NOMO-1 (cell line): ENCODE data around the gene NF2.
"Not testable (repeated sequence)": the region's sequence is repeated elsewhere in the genome, so short reads cannot be mapped to it uniquely, and the experiment has no call there.

ENCODE experiments used
- DNase-seq, 2 experiments: peaks; one replicate each; lab custom pipeline; 2025; ENCODE audit not compliant: unreplicated experiment in 2 of 2; lab: John Stamatoyannopoulos, UW

The NF2 gene

GRCh38 chr22:29594447-29594846, 9.0 kb upstream of the NF2 start:
- DNase-seq: not testable (repeated sequence)

- DNase-seq: no peak
Measured at GRCh38 chr22:29596408-29596807, 7.0 kb upstream of the NF2 start.

- DNase-seq: not testable (repeated sequence)
Measured at GRCh38 chr22:29597871-29598683, 5.4 kb upstream of the NF2 start.

- no peak for DNase-seq
Measured at GRCh38 chr22:29598684-29599020, 4.8 kb upstream of the NF2 start.

- DNase-seq: peak in 1 of 2 experiments; percentile 32
Measured at GRCh38 chr22:29604076-29604360, 585 bp downstream of the NF2 start.

GRCh38 chr22:29605527-29605850, 2.1 kb downstream of the NF2 start:
- DNase-seq: no peak

GRCh38 chr22:29606320-29606719, 2.9 kb downstream of the NF2 start:
- DNase-seq: no peak

- no peak for DNase-seq
Measured at GRCh38 chr22:29607426-29607825, 4.0 kb downstream of the NF2 start.

GRCh38 chr22:29609139-29609538, 5.7 kb downstream of the NF2 start:
- DNase-seq: no peak

GRCh38 chr22:29610780-29611179, 7.3 kb downstream of the NF2 start:
- no peak for DNase-seq

GRCh38 chr22:29615705-29616327, 12.4 kb downstream of the NF2 start:
- DNase-seq: no peak

- DNase-seq: no peak
Measured at GRCh38 chr22:29617922-29618629, 14.6 kb downstream of the NF2 start.

GRCh38 chr22:29621761-29622526, 18.5 kb downstream of the NF2 start:
- DNase-seq: peak in 1 of 2 experiments; percentile 18

GRCh38 chr22:29623059-29623458, 19.6 kb downstream of the NF2 start:
- no peak for DNase-seq

- DNase-seq: peak in 1 of 2 experiments; percentile 18
Measured at GRCh38 chr22:29623553-29624169, 20.2 kb downstream of the NF2 start.

- peak; percentile 28 to 47 for DNase-seq
Measured at GRCh38 chr22:29625090-29625825, 21.8 kb downstream of the NF2 start.

GRCh38 chr22:29626497-29627195, 23.2 kb downstream of the NF2 start:
- peak in 1 of 2 experiments; percentile 12 for DNase-seq

- no peak for DNase-seq
Measured at GRCh38 chr22:29627196-29627535, 23.7 kb downstream of the NF2 start.

GRCh38 chr22:29628996-29629902, 25.8 kb downstream of the NF2 start:
- no peak for DNase-seq
